B cell (primary cell): Measurements from ENCODE around the gene IQCK.
"Not testable (repeated sequence)": the region's sequence is repeated elsewhere in the genome, so short reads cannot be mapped to it uniquely, and the experiment has no call there.

ENCODE experiments used
- EZH2 ChIP-seq: IDR thresholded peaks from 2 replicates; pipeline ENCODE4 v1.6.1; 2012; ENCODE audit warnings: borderline replicate concordance, low read depth, mild to moderate bottlenecking, moderate library complexity, low read length; ENCODE audit not compliant: insufficient read depth, poor library complexity, severe bottlenecking
- TF ChIP-seq, protein P1 (sequence below): fragments of 200-600 bp; IDR thresholded peaks from one replicate; pipeline ENCODE4 v1.8.0; 2022; ENCODE audit warnings: antibody characterized with exemption, mild to moderate bottlenecking

DNA sequence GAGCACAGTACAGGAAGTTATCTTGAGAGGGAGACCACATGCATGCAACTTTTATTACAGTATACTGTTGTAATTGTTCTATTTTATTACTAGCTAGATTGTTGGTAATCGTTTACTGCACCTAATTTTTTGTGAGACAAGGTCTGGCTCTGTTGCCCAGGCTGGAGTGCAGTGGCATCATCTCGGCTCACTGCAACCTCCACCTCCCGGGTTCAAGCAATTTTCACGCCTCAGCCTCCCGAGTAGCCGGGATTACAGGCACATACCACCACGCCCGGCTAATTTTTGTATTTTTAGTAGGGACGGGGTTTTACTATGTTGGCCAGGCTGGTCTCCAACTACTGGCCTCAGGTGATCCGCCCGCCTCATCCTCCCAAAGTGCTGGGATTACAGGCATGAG is 1.3 kb upstream of the IQCK start:
- TF ChIP-seq, protein P1, sequence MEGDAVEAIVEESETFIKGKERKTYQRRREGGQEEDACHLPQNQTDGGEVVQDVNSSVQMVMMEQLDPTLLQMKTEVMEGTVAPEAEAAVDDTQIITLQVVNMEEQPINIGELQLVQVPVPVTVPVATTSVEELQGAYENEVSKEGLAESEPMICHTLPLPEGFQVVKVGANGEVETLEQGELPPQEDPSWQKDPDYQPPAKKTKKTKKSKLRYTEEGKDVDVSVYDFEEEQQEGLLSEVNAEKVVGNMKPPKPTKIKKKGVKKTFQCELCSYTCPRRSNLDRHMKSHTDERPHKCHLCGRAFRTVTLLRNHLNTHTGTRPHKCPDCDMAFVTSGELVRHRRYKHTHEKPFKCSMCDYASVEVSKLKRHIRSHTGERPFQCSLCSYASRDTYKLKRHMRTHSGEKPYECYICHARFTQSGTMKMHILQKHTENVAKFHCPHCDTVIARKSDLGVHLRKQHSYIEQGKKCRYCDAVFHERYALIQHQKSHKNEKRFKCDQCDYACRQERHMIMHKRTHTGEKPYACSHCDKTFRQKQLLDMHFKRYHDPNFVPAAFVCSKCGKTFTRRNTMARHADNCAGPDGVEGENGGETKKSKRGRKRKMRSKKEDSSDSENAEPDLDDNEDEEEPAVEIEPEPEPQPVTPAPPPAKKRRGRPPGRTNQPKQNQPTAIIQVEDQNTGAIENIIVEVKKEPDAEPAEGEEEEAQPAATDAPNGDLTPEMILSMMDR, result not testable (repeated sequence)
- TF ChIP-seq EZH2, result not testable (repeated sequence)
